SK-N-SH treated with all-trans-retinoic acid at 6 μM for 48 hours (cell line): ENCODE results near the gene FKBP4.

Experiments used
- BACH2 ChIP-seq: fragments of 250-450 bp; sonication (Bioruptor Pico); IDR thresholded peaks from 2 replicates; pipeline ENCODE4 v1.9.0; 2021; ENCODE audit warnings: mild to moderate bottlenecking, borderline replicate concordance
- ISL1 ChIP-seq: fragments of 250-450 bp; sonication (Bioruptor Pico); IDR thresholded peaks from 2 replicates; pipeline ENCODE4 v2.1.2; 2022; ENCODE audit warnings: mild to moderate bottlenecking, moderate library complexity
- RARB ChIP-seq: fragments of 250-450 bp; sonication (Bioruptor Pico); IDR thresholded peaks from 2 replicates; pipeline ENCODE4 v1.8.0; 2021; ENCODE audit warnings: mild to moderate bottlenecking, moderate library complexity
- TCF4 ChIP-seq: fragments of 250-450 bp; sonication (Bioruptor Pico); IDR thresholded peaks from 2 replicates; pipeline ENCODE4 v1.8.0; 2021; ENCODE audit warnings: mild to moderate bottlenecking, moderate library complexity, borderline replicate concordance
- TSHZ2 ChIP-seq: fragments of 250-450 bp; sonication (Bioruptor Pico); IDR thresholded peaks from 2 replicates; pipeline ENCODE4 v1.5.0; 2020; ENCODE audit warnings: mild to moderate bottlenecking, moderate library complexity
- ZC3H10 ChIP-seq: fragments of 250-450 bp; sonication (Bioruptor Pico); IDR thresholded peaks from 2 replicates; pipeline ENCODE4 v1.5.1; 2021; ENCODE audit warnings: mild to moderate bottlenecking, moderate library complexity
- ZFP3 ChIP-seq: fragments of 250-450 bp; sonication (Bioruptor Pico); IDR thresholded peaks from 2 replicates; pipeline ENCODE4 v1.5.0; 2020; ENCODE audit warnings: mild to moderate bottlenecking, moderate library complexity
- ZFP30 ChIP-seq: fragments of 450-650 bp; formaldehyde crosslinking; IDR thresholded peaks from 2 replicates; pipeline ENCODE4 v1.5.0; 2022; ENCODE audit warnings: mild to moderate bottlenecking, moderate library complexity
- TF ChIP-seq, protein P1 (sequence below): fragments of 250-450 bp; sonication (Bioruptor Pico); IDR thresholded peaks from 2 replicates; pipeline ENCODE4 v1.8.0; 2020; ENCODE audit warnings: mild to moderate bottlenecking, moderate library complexity, borderline replicate concordance

- TF ChIP-seq ZFP3 (no peak), TSHZ2 (no peak), ZC3H10 (CRISPR knock-in tag) (no peak), ISL1 (CRISPR knock-in tag) (no peak), ZFP30 (CRISPR knock-in tag) (no peak), RARB (CRISPR knock-in tag) (no peak), BACH2 (CRISPR knock-in tag) (no peak), TCF4 (CRISPR knock-in tag) (no peak)
- TF ChIP-seq, protein P1, sequence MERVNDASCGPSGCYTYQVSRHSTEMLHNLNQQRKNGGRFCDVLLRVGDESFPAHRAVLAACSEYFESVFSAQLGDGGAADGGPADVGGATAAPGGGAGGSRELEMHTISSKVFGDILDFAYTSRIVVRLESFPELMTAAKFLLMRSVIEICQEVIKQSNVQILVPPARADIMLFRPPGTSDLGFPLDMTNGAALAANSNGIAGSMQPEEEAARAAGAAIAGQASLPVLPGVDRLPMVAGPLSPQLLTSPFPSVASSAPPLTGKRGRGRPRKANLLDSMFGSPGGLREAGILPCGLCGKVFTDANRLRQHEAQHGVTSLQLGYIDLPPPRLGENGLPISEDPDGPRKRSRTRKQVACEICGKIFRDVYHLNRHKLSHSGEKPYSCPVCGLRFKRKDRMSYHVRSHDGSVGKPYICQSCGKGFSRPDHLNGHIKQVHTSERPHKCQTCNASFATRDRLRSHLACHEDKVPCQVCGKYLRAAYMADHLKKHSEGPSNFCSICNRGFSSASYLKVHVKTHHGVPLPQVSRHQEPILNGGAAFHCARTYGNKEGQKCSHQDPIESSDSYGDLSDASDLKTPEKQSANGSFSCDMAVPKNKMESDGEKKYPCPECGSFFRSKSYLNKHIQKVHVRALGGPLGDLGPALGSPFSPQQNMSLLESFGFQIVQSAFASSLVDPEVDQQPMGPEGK (CRISPR knock-in tag), result no peak
Measured at GRCh38 chr12:2853626-2854025, 58.9 kb downstream of the FKBP4 start.
